Thyroid gland (tissue), 4 donors: ENCODE data around the gene SLAMF7.

Experiments used
- POLR2A ChIP-seq, 2 donors: fragments of 450-650 bp; IDR thresholded peaks; one replicate each; pipeline ENCODE4 v1.6.1; 2017; ENCODE audit warnings: antibody characterized with exemption in 2 of 2, mild to moderate bottlenecking in 2 of 2, moderate library complexity in 1 of 2
- TF ChIP-seq, protein P1 (sequence below), 6 experiments: fragments of 200-600 bp in 3 of 6; fragments of 450-650 bp in 3 of 6; sonication (generic) in 3 of 6; IDR thresholded peaks; one replicate each; pipeline ENCODE4 v1.5.1; 2016 to 2019; ENCODE audit warnings: antibody characterized with exemption in 6 of 6, mild to moderate bottlenecking in 2 of 6, inconsistent platforms in 1 of 6, moderate library complexity in 1 of 6

- TF ChIP-seq, protein P1, sequence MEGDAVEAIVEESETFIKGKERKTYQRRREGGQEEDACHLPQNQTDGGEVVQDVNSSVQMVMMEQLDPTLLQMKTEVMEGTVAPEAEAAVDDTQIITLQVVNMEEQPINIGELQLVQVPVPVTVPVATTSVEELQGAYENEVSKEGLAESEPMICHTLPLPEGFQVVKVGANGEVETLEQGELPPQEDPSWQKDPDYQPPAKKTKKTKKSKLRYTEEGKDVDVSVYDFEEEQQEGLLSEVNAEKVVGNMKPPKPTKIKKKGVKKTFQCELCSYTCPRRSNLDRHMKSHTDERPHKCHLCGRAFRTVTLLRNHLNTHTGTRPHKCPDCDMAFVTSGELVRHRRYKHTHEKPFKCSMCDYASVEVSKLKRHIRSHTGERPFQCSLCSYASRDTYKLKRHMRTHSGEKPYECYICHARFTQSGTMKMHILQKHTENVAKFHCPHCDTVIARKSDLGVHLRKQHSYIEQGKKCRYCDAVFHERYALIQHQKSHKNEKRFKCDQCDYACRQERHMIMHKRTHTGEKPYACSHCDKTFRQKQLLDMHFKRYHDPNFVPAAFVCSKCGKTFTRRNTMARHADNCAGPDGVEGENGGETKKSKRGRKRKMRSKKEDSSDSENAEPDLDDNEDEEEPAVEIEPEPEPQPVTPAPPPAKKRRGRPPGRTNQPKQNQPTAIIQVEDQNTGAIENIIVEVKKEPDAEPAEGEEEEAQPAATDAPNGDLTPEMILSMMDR (IDR thresholded peaks at IDR 0.05), result no peak
- TF ChIP-seq POLR2A (IDR thresholded peaks at IDR 0.05), result no peak
Measured at GRCh38 chr1:160795951-160796383, 56.9 kb downstream of the SLAMF7 start, which contains the start of gene LY9.
